ENCODE results near the gene ADK. TPM values are rescaled to one million over a fixed set of nuclear protein-coding genes. Genes with fewer than 3 reads are reported as not detected.

Gene ADK
- total and polyA plus RNA-seq, 2 experiments from 2014 or later: 39.9 to 53.0 TPM

- Mint-ChIP-seq H3K4me1 (peaks cover 5% of the 10 kb centered on the region; the same call in 2 of the 3 replicates), H3K4me3 (no peak overlapping the region), H3K27me3 (ENCODE audit: insufficient read depth, low read depth, poor library complexity) (peaks cover 2% of the 10 kb centered on the region), H3K27ac (no peak overlapping the region), H3K36me3 (ENCODE audit: low read depth) (peaks cover 6% of the 10 kb centered on the region; the same call in 2 of the 3 replicates), H3K9me3 (no peaks in the 10 kb centered on the region)
- H3K79me2 ChIP-seq (replicated peaks; ENCODE audit: insufficient read depth): peaks cover 85% of the 10 kb centered on the region
- TF ChIP-seq ZNF462 (CRISPR knock-in tag; IDR thresholded peaks at IDR 0.05): no peak
- TF ChIP-seq CTCF (conservative IDR thresholded peaks at IDR 0.05; ENCODE audit: low read depth in 2 of 2): no peak
- no peak for TF ChIP-seq NANOG (IDR thresholded peaks at IDR 0.05; ENCODE audit: borderline replicate concordance)
- no peak for TF ChIP-seq STAT1 (IDR thresholded peaks at IDR 0.05; ENCODE audit: unreplicated experiment)
- TF ChIP-seq EZH2phosphoT487 (IDR thresholded peaks at IDR 0.05; ENCODE audit: unreplicated experiment): no peak
- TF ChIP-seq POLR2AphosphoS5 (IDR thresholded peaks at IDR 0.05; ENCODE audit: low read depth): no peak
- no peak for TF ChIP-seq ZNF331 (CRISPR knock-in tag; IDR thresholded peaks at IDR 0.05; ENCODE audit: low read depth)
- TF ChIP-seq JUNB (IDR thresholded peaks at IDR 0.05; ENCODE audit: unreplicated experiment): no peak
- TF ChIP-seq EZH2 (IDR thresholded peaks at IDR 0.05; ENCODE audit: low read depth, unreplicated experiment): no peak
- TF ChIP-seq ETS1 (IDR thresholded peaks at IDR 0.05): no peak
- no peak for TF ChIP-seq REST (IDR thresholded peaks at IDR 0.05; ENCODE audit: unreplicated experiment)
- no peak for TF ChIP-seq CREB1 (CRISPR knock-in tag; IDR thresholded peaks at IDR 0.05; ENCODE audit: low read depth)
- TF ChIP-seq ZNF114 (CRISPR knock-in tag; IDR thresholded peaks at IDR 0.05): no peak
- H3K9me2 ChIP-seq (ENCODE audit: insufficient read depth): no peaks in the 10 kb centered on the region
- no peaks in the 10 kb centered on the region for H3K27me3 ChIP-seq (ENCODE audit: insufficient read depth)
- H2AFZ ChIP-seq: no peak overlapping the region
- no peaks in the 10 kb centered on the region for H3K36me3 ChIP-seq (ENCODE audit: insufficient read depth)
- H4K20me1 ChIP-seq (replicated peaks; ENCODE audit: insufficient read depth): peaks cover 7% of the 10 kb centered on the region; the same call in 1 of the 2 replicates
- no peak for ATAC-seq
- H3K4me1 ChIP-seq (ENCODE audit: insufficient read depth): peaks cover 9% of the 10 kb centered on the region; the same call in 1 of the 2 replicates
- no peak overlapping the region for H3K4me2 ChIP-seq
- no peak for DNase-seq (ENCODE audit: low spot score)
- no peaks in the 10 kb centered on the region for H3F3A ChIP-seq (replicated peaks; ENCODE audit: low read depth)
- H3K4me3 ChIP-seq: no peak overlapping the region
- H3K27ac ChIP-seq (ENCODE audit: low read depth): no peak overlapping the region
These were observed 5.9 kb upstream of the ADK start for GRCh38 chr10:74145133-74145532.
